ENCODE results near the gene PTPRD. TPM values are rescaled to one million over a fixed set of nuclear protein-coding genes. Genes with fewer than 3 reads are reported as not detected.

The PTPRD gene
- total RNA-seq, 1 experiment from 2014 or later: 69.6 TPM

- H3K27ac Mint-ChIP-seq: no peak overlapping the region
- H3K4me1 Mint-ChIP-seq: peaks cover 30% of the 10 kb centered on the region
- DNase-seq (ENCODE audit: low spot score): no peak
- H3K36me3 Mint-ChIP-seq: peaks cover 7% of the 10 kb centered on the region
- no peak for ATAC-seq
- TF ChIP-seq SP1 (CRISPR knock-in tag; conservative IDR thresholded peaks at IDR 0.05) (no peak), ZNF416 (CRISPR knock-in tag; IDR thresholded peaks at IDR 0.05) (no peak), NFATC4 (CRISPR knock-in tag; IDR thresholded peaks at IDR 0.05) (no peak), CTCF (IDR thresholded peaks at IDR 0.05) (no peak), ZNF671 (CRISPR knock-in tag; IDR thresholded peaks at IDR 0.05) (no peak), FOXP1 (CRISPR knock-in tag; IDR thresholded peaks at IDR 0.05; ENCODE audit: borderline replicate concordance) (no peak), TP53 (CRISPR knock-in tag; IDR thresholded peaks at IDR 0.05) (no peak), ZBTB43 (CRISPR knock-in tag; IDR thresholded peaks at IDR 0.05) (no peak), ZNF396 (CRISPR knock-in tag; IDR thresholded peaks at IDR 0.05; ENCODE audit: borderline replicate concordance) (no peak), EMX1 (CRISPR knock-in tag; IDR thresholded peaks at IDR 0.05) (no peak), E2F5 (CRISPR knock-in tag; IDR thresholded peaks at IDR 0.05) (no peak), NR2C2 (CRISPR knock-in tag; IDR thresholded peaks at IDR 0.05) (no peak), MXD4 (CRISPR knock-in tag; IDR thresholded peaks at IDR 0.05; ENCODE audit: borderline replicate concordance) (no peak), RELA (CRISPR knock-in tag; IDR thresholded peaks at IDR 0.05; ENCODE audit: borderline replicate concordance) (no peak), OVOL2 (CRISPR knock-in tag; IDR thresholded peaks at IDR 0.05; ENCODE audit: borderline replicate concordance) (no peak), ZSCAN18 (CRISPR knock-in tag; IDR thresholded peaks at IDR 0.05) (no peak), PRDM15 (CRISPR knock-in tag; IDR thresholded peaks at IDR 0.05) (no peak), ZNF317 (CRISPR knock-in tag; IDR thresholded peaks at IDR 0.05; ENCODE audit: borderline replicate concordance, low read depth) (no peak), GRHL2 (CRISPR knock-in tag; IDR thresholded peaks at IDR 0.05; ENCODE audit: insufficient replicate concordance, severe bottlenecking) (no peak), TEAD4 (CRISPR knock-in tag; IDR thresholded peaks at IDR 0.05) (no peak)
- no peak overlapping the region for H3K4me3 Mint-ChIP-seq
- CTCF ChIA-PET: no interaction called here
- H3K27me3 Mint-ChIP-seq (ENCODE audit: low read depth): no peaks in the 10 kb centered on the region
- H3K9me3 Mint-ChIP-seq: peaks cover 8% of the 10 kb centered on the region; the same call in 1 of the 2 replicates
- POLR2A ChIA-PET: no interaction called here
Measured at GRCh38 chr9:9410736-9411135, 1202.1 kb downstream of the PTPRD start.
